Activated CD4-positive, alpha-beta T cell treated with anti-CD3 and anti-CD28 coated beads, Interleukin-2, amount 50 U/mL, for 16 hours (primary cell): ENCODE measurements around the gene PTMS.

Source experiments
- DNase-seq: peaks from one replicate; pipeline ENCODE4 v3.0.0-alpha.2; 2020

The PTMS gene

DNA sequence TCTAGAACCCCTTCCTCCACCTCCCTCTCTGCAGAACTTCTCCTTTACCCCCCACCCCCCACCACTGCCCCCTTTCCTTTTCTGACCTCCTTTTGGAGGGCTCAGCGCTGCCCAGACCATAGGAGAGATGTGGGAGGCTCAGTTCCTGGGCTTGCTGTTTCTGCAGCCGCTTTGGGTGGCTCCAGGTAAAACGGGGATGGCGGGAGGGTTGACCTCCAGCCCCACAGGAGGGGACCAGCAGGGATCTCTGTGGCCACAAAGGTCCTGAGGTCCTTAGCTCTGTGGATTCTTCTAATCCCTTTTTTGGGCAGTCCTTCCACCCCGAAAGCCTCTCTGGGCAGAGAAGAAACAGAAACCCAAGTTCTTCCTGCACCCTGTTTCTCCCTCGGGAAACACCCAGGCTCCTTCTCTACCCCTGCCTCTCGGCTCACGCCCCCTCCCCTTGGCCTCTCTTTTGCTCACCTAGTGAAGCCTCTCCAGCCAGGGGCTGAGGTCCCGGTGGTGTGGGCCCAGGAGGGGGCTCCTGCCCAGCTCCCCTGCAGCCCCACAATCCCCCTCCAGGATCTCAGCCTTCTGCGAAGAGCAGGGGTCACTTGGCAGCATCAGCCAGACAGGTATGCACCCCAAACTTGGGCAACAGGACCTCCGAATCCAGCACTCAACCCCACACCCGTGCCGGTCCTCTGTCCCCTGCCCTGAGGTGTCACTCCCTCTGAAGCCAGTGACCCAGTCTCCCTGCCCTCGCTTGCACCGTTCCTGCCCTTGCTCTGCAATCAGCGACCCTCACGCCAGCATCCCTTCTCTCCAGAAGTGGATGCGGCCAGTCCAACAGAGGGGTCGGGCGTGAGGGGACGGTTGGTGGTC lies 6.8 kb downstream of the PTMS start:
- no peak for DNase-seq

DNA sequence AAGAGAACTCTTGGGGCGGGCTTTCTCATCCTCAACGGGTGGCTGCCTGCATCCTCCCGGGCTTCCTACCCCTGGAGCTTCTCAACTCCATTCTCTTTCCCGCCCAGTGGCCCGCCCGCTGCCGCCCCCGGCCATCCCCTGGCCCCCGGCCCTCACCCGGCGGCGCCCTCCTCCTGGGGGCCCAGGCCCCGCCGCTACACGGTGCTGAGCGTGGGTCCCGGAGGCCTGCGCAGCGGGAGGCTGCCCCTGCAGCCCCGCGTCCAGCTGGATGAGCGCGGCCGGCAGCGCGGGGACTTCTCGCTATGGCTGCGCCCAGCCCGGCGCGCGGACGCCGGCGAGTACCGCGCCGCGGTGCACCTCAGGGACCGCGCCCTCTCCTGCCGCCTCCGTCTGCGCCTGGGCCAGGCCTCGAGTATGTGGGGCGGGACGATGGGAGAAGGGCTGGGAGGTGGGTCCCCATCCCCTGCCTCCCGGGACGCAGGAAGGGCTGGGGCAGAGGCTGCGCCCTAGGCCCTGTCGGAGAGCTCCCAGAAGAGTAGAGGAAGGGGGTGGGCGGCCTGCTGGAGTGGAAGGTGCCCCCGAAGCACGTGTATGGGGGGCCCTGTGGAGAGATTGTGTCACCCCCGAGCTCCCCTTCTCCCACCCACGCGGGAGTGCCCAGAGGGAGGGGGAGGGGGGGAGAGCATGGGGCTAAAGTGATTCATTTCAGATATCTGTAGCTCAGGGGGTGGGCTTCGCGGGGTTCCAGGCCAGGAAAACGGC lies 7.6 kb downstream of the PTMS start:
- no peak for DNase-seq

DNA sequence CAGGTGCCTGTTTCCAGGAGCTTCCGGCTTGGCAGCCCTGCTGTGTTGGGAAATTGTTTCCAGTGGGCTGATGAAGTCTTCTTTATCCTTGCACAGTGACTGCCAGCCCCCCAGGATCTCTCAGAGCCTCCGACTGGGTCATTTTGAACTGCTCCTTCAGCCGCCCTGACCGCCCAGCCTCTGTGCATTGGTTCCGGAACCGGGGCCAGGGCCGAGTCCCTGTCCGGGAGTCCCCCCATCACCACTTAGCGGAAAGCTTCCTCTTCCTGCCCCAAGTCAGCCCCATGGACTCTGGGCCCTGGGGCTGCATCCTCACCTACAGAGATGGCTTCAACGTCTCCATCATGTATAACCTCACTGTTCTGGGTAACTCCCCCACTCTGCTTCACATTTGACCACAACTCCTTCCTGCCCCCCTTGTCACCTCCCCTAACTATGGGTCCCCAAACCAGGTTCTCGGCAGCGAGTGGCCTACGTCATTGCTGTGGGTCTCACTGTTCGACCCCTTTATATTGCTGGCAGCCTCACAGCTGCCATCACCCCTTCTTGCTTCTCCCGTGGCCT lies 8.4 kb downstream of the PTMS start:
- no peak for DNase-seq

DNA sequence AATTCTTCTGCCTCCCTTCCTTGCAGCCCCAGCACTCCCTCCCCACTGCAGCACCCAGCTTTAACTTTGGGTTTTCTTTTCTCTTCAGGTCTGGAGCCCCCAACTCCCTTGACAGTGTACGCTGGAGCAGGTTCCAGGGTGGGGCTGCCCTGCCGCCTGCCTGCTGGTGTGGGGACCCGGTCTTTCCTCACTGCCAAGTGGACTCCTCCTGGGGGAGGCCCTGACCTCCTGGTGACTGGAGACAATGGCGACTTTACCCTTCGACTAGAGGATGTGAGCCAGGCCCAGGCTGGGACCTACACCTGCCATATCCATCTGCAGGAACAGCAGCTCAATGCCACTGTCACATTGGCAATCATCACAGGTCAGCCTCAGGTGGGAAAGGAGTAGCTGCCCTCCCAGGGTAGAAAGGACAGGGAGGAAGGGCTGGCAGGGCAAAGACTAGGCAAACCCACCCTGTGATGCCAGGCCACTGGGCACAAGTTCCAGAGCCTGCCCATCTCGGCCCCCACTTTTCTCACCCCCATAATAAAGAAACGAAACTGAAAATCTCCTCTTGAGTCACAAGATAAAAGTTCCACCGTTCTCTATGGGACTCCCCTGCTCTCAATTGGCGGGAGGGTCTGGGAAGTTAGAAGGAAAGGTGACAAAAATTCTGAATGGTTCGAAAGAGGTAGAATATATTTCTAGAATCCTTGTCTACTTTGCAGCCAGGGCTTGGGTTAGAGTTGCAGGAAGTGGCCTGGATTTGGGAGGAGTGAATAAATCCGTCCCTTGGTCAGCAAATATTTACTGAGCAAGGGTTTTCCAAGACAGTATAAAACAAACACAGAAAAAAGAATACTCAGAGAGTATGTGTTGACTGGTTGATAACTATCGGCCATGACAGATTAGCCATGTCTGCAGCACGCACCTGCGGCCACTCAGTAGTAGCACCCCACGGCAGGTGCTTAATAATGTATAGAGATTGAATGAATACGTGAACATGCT lies 9.3 kb downstream of the PTMS start:
- DNase-seq: no peak

DNA sequence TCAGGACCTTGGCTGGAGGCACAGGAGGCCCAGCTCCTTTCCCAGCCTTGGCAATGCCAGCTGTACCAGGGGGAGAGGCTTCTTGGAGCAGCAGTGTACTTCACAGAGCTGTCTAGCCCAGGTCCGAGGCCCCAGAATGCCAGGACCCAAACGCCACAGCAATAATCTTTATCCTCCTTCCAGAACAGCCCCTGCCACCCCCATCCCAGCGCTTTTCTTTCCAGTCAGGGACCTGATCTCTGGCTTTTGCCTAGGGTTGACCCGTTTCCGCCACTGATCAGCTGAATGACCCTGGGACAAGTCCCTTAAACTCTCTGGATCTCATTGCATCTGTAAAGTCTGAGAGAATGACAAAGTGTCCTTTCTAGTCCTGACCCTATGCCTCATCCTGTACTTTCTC lies 11.2 kb downstream of the PTMS start:
- no peak for DNase-seq

DNA sequence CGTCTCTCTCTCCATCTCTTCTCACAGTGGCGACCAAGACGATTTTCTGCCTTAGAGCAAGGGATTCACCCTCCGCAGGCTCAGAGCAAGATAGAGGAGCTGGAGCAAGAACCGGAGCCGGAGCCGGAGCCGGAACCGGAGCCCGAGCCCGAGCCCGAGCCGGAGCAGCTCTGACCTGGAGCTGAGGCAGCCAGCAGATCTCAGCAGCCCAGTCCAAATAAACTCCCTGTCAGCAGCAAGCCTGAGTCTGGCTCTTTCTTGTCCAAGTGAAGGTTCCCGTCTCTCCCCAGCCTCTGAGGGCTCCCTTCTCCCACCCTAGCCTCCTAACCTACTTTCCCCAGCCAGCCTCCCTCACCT lies 12.0 kb downstream of the PTMS start:
- no peak for DNase-seq

DNA sequence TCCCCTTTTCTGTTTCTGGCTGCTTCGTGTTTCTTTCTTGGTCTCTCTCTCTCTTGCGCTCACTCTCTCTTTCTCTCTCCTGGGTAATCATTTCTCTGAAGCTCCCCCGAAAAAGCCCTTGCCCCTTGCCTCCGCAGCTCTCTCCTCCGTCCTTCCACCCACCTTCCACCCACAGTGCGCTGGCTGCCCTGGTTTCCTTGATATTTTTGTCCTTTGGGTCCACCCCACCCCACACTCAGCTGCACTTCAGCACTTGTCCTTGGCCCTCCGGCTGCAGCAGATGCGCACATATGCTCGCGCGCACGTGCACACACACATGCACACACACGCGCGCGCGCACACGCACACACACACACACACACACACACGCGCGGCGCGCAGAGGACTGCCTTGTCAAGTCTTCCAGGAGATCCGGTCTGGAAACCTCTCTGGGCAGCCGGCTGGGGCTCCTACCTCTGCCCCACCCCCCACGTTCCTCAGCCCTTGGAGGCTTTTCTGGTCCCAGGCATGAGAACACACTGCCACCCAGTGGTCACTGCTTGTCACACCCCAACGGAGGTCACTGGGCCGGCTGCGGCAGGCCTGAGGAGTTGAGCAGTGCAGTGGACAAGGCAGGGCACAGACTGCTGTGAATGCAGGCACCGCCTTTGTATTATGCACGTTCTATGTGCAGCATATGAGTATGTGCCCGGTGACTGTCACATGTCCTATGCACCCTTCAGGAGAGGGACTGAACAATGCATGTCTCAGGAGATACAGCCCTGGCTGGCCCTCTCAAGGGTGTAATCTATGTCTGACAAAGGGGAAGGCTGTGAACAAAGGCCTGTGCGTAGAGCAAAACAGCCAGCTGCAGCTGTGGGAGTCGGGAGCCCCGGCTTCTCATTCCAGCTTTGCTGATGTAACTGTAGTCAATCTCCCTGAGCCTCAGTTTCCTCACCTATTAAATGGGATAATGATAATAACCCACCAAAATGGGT lies 12.7 kb downstream of the PTMS start:
- peak; percentile 92 for DNase-seq

DNA sequence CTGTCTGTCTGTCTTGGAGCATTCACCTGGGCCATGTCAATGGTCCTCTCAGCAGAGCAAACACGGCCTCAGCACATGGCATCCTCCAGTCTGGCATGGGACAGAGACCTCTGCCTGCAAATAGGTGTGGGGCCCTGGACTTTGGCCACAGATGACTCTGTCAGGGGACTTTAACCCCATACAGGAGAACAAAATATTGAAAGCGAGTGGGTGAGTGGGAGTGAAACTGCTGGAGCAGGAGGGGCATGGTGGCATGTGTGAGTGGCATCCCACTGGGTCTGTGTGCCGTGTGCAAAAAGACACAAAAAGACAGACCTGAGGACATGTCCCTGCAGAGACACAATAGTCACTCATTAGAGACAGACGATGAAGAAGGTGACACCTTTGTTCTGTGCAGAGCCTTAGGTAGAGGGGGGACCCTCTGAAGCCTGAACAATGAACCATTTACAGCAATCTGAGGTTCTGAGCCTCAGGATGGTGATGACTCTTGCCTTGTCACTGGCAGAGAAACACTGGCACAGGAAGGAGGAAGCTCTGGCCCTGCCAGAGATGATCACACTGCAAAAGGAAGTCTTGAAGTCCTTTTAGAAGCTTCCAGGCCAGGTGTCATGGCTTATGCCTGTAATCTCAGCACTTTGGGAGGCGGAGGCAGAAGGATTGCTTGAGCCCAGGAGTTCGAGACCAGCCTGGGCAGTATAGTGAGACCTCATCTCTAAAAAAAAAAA lies 13.7 kb downstream of the PTMS start:
- DNase-seq: no peak

DNA sequence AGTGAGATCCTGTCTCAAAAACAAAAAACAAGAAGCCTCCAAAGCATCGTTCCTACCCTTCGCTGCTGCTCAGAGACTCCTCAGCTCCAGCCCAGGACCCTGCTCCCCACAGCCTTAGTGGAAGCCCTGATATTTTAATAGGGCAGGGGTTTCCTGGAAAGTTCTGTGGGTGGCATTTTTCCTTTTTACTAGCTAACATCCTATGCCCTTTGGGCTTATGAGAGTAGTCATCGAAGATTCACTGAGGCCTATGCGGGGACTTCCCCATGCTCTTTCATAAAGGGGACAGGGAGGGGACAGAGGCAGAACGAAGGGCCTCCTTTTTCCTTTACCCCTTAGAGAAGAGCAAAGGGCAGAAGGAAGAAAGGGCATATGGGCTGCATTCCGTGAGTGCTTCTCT lies 14.4 kb downstream of the PTMS start:
- peak; percentile 54 for DNase-seq

DNA sequence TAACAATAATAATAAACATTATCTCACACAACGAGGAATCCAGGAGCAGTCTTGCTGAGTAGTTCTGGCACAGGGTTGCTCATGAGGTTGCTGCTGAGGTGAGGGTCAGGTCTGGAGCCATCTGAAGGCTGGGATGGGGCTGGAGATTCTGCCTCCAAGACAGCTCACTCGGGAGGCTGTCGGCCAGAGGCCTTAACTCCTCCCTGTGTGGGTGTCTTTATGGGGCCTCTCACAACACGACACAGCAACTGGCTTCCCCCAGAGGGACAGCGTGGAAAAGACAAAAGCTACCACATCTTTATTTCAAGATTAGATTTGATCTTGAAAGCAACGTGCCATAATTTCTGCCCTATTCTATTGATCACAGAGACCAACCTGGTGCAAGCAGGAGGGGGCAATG lies 16.0 kb downstream of the PTMS start:
- DNase-seq: no peak

DNA sequence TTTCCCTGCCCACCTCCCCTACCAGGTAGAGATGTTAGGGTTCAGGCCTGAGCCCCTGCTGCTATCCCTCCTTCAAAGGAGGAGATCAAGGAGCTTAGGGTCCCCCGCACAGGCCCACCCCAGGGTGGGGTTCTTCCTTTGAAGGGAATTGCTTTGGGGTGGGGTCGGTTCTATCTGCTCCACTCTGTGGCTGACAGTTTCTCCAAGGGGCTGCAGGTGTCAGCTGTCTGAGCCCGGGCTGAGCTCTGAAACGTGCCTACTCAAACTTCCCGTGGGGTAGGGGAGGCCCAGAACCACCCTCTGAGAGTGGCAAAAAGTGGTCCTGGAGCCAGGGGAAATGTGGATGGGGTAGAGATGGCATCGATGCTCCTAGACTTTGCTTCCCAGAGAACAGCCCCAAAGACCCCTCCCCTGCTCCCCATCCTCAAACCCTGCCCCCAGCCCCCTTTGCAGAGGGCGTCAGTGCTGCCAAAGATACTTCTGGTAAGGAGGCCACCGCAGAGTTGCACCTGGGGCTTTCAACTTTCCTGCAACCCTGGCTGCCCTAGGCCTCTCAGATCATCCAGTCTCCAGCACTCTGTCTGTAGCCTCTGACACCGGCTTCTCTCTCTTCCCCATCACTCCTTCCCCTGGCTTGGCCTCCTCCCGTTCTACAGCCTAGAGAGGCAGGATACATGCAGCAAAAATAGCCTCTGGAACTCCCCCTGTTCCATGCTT lies 16.8 kb downstream of the PTMS start:
- no peak for DNase-seq

DNA sequence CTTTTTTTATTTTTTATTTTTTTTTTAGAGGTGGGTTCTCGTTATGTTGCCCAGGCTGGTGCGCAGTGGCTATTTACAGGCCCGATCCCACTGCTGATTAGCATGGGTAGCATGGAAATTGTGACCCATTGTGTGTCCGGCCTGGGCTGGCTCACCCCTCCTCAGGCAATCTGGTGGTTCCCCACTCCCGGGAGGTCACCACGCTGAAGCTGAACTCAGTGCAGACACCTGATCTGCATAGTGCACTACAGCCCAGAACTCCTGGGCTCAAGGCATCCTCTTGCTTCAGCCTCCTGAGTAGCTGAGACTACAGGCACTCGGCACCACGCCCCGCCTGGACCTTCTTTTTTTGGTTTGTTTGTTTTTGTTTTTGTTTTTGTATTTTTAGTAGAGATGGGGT lies 17.7 kb downstream of the PTMS start:
- DNase-seq: no peak

DNA sequence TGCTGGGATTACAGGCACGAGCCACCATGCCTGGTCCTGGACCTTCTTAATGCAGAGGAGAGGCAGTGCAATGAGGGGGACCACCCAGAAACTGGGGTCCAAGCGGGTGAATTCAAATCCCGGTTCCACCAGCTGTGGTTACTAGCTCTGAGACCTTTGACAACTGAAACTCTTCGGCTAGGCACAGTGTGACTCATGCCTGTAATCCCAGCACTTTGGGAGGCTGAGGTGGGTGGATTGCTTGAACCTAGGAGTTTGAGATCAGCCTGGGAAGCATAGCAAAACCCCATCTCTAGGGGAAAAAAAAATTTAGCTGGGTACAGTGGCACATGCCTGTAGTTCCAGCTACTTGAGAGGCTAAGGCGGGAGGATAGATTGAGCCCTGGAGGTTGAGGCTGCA lies 18.1 kb downstream of the PTMS start:
- no peak for DNase-seq

DNA sequence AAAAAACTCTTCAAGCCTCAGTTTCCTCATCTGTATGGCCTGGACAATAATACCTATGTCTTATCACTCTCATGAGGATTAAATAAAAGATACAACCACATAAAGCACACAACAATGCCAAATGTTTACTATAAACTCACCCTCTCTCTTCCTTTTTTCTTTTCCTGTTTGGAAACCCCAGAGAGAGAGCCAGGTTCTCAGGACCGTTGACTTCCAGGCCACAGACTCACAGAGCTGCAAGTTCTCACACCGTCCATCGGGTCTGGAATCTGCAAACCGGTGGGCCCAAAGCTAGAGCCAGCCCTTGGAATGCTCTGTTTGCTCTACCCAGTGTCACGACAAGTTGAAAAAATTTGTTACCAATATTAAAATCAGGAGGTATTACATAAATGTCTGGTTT lies 18.6 kb downstream of the PTMS start:
- DNase-seq: no peak

DNA sequence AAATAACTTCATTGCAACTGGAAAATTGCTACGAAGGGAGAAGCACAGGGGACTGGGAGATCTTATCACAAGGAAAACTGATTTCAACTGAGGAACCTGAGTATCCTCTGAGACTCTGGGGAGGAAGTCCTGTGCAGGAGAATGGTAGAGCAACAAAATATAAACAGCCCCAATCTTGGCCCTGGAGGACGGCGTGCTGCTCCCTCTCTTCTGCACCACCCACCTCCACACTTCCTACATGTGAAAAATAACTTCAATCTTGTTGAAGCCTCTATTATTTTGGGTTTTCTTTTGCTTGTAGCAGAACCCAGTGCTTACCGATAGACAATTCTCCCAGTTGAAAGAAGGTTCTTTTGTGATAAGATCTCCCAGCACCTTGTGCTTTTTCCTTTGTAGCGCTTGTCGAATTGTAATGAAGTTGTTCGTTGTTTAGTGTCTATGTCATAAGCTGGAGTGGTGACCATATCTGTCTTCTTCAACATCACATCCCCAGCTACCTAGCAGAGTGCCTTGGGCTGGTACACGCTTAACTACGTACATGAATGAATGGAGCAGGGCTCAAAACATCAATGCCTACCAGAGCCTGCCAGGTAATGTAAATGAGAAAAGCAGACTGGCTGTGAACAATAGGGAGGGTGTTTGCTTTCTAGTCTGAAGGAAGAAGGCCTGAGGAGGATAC lies 20.4 kb downstream of the PTMS start:
- DNase-seq: peak; percentile 32

DNA sequence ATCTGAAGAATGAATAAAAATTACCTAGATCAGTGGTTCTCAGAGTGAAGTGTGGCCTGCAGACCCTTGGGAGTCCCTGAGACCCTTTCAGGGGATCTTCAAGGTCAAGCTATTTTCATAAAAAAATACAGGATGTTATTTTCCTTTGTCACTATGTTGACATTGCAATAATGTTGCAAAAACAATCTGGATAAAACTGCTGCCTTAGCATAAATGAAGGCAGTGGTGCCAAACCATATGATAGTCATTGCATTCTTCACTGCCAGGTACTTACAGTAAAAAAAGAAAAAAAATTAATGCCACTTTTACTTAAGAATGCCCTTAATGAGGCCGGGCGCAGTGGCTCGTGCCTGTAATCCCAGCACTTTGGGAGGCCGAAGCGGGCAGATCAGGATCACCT lies 21.1 kb downstream of the PTMS start:
- no peak for DNase-seq

DNA sequence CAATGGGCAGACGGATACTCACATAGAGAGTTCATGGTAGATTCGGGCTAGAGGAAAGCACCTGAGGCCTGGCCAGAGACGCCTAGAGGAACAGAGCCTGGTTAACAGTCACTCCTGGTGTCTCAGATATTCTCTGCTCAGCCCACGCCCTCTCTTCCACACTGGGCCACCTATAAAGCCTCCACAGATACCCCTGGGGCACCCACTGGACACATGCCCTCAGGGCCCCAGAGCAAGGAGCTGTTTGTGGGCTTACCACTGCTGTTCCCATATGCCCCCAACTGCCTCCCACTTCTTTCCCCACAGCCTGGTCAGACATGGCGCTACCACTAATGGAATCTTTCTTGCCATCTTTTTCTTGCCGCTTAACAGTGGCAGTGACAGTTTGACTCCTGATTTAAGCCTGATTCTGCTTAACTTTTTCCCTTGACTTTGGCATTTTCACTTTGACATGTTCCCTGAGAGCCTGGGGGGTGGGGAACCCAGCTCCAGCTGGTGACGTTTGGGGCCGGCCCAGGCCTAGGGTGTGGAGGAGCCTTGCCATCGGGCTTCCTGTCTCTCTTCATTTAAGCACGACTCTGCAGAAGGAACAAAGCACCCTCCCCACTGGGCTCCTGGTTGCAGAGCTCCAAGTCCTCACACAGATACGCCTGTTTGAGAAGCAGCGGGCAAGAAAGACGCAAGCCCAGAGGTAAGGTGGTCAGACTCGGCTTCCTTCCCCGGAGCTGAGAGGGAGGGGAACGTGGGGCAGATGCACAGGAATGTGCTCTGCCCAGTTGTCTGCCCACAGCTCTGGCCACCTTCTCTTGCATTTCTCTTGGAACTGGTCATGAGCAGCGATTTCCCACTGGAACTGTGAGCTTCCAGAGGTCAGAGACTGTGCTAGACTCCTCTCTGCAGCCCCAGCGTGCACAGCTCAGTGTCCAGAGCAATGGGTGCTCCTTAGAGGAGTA lies 23.1 kb downstream of the PTMS start, which contains the start of gene CD4:
Gene CD4 (plus strand): TSS at position 557 of the 953 bp plus-strand sequence. CDS start 10,611 bp downstream, outside the sequence.
- DNase-seq: peak; percentile 94

DNA sequence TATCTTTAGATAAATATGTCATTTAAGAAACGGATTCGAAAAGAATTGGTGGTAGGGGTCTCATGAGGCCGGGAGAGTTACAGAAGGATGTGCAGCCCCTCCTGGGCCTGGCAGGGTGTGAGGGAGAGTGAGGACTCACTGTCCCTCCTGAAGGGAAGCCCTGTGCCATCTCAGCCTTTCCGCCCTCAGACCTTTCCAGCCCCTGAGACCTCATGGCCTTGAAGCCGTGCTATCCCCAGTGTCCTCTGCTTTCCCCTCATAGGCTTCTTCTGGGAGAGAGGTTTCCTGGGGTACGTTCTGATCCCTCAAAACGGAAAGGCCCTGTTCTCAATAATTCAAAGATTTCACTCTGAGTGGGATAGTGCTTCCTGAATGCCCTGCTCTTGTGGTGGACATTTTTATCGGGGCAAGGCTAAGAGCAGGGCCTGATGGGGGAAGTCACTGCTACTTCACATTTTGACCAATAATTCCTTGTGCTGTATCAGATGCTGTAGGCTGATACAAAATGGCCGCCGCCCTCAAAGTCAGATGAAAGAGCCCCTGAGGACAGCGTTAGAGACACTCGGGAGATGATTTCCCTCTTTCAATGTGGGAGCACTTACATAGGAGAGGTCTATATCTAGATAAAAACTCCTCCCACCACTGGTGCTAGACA lies 24.5 kb downstream of the PTMS start:
- DNase-seq: peak; percentile 75
